Vagina (tissue), 2 donors: ENCODE measurements around the gene SKP2.

Experiments
- CTCF ChIP-seq, 3 experiments: fragments of 450-650 bp in 2 of 3; fragments of 200-600 bp in 1 of 3; sonication (generic) in 1 of 3; IDR thresholded peaks; one replicate each; pipeline ENCODE4 v1.5.1; 2017 to 2019; ENCODE audit warnings: antibody characterized with exemption in 3 of 3, mild to moderate bottlenecking in 2 of 3, moderate library complexity in 2 of 3
- POLR2A ChIP-seq, 2 donors: fragments of 450-650 bp; IDR thresholded peaks; one replicate each; pipeline ENCODE4 v1.6.1; 2017; ENCODE audit warnings: antibody characterized with exemption in 2 of 2, mild to moderate bottlenecking in 2 of 2, moderate library complexity in 2 of 2
- POLR2AphosphoS5 ChIP-seq, 2 donors: sonication (generic); formaldehyde crosslinking; IDR thresholded peaks; one replicate each; pipeline ENCODE4 v1.9.0; 2017; ENCODE audit warnings: antibody characterized with exemption in 2 of 2, mild to moderate bottlenecking in 2 of 2, low read depth in 1 of 2; ENCODE audit not compliant: insufficient read depth in 1 of 2

GRCh38 chr5:36136581-36136980 lies 15.3 kb upstream of the SKP2 start:
- TF ChIP-seq CTCF (IDR thresholded peaks at IDR 0.05) (no peak), POLR2A (IDR thresholded peaks at IDR 0.05) (no peak), POLR2AphosphoS5 (IDR thresholded peaks at IDR 0.05; ENCODE audit: insufficient read depth in 1 of 2, low read depth in 1 of 2) (no peak)
